Coronary artery (tissue), 2 donors: ENCODE results near the gene CEP112.

ENCODE experiments used
- DNase-seq: peaks from one replicate; pipeline ENCODE4 v3.0.0-alpha.2; 2017; ENCODE audit warnings: low spot score
- H3K27ac ChIP-seq, 2 donors: fragments of 200-600 bp; sonication (generic); one replicate each; pipeline ENCODE4 v1.5.1; 2016 to 2019
- H3K4me3 ChIP-seq: fragments of 200-600 bp; sonication (generic); 2 replicates; pipeline ENCODE4 v1.5.1; 2016; ENCODE audit warnings: mild to moderate bottlenecking, moderate library complexity
- CTCF ChIP-seq: fragments of 200-600 bp; sonication (generic); IDR thresholded peaks from one replicate; pipeline ENCODE4 v1.5.1; 2019; ENCODE audit warnings: antibody characterized with exemption

Gene CEP112

GRCh38 chr17:66230922-66231591 is 39.1 kb upstream of the CEP112 start:
- Histone ChIP-seq H3K27ac (no peak overlapping the region), H3K4me3 (no peak overlapping the region)
- no peak for TF ChIP-seq CTCF
- DNase-seq = no peak

- no peak for TF ChIP-seq CTCF
- no peak for DNase-seq
- Histone ChIP-seq H3K4me3 (no peak overlapping the region), H3K27ac (no peak overlapping the region)
Measured at GRCh38 chr17:66229783-66230538, 38.0 kb upstream of the CEP112 start.

DNA sequence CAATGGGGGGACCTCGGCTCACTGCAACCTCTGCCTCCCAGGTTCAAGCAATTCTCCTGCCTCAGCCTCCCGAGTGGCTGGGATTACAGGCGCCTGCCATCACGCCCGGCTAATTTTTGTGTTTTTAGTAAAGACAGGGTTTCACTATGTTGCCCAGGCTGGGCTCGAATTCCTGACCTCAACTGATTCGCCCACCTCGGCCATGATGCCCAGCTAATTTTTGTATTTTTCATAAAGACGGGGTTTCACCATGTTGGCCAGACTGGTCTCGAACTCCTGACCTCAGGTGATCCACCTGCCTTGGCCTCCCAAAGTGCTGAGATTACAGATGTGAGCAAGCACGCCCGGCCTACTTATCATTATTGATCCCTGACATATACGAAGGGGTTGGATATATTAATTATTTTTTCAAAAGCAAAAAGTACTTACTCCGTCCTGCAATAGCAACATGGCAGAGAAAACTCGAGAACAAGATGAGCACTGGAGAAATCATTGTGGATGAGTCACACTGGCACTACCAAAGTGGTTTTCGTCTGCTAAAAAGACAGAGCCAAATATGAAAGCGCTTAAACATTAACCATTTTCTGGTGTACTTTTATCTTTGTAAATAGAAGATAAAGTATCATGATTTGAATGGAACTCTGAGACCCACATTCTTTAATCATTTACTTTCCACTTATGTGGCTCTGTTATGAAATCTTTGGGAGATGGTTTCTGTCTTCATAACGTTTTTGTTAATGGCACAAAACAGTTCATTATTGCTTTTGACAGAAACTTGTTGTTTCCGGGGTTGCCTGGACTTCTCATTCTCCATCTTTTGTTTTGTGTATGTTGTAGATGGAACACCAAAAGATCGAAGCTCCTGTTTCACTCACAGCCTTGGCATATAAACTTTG is 37.2 kb upstream of the CEP112 start, which contains the start of gene APOH:
TSS of gene APOH (minus strand) at position 529 of the 896 bp plus-strand sequence. CDS start at position 493, 36 bp downstream.
- no peak for TF ChIP-seq CTCF
- Histone ChIP-seq H3K27ac (no peak within 1 kb of the TSS), H3K4me3 (no peak within 1 kb of the TSS)
- no peak for DNase-seq

- H3K27ac ChIP-seq = no peak overlapping the region
- no peak for TF ChIP-seq CTCF
Measured at GRCh38 chr17:66227212-66228045, 35.5 kb upstream of the CEP112 start.

DNA sequence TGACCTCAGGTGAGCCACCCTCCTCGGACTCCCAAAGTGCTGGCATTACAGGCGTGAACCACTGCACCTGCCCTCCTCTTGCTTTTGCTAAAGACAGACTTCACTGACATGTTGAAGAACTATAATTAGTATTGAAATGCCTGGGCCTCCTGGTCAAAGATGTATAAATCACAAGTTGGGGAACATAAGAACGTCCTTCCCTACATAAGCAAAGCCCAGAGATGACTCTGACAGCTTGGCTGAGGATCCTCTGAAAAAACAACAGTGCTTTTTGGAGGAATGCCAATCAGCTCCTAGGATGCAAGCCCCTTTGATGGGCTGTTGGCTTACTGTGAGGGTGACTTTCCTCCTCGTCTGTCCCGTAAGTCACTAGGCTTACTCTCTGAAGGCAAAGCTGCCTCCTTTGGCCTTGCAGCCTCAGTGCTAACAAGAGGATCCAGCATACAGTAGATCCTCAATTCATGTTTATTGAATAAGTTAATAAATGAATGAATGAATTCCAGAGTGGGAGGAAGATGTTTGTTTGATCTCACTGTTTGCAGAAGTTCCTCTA is 30.9 kb upstream of the CEP112 start:
- no peak for TF ChIP-seq CTCF
- H3K4me3 ChIP-seq = no peak overlapping the region
- H3K27ac ChIP-seq = no peak overlapping the region
- no peak for DNase-seq

More at GRCh38 chr17:66227212-66228045, 35.5 kb upstream of the CEP112 start:
- no peak overlapping the region for H3K4me3 ChIP-seq
- DNase-seq = no peak
